ENCODE data around the gene USF2.
"Not testable (repeated sequence)": the region's sequence is repeated elsewhere in the genome, so short reads cannot be mapped to it uniquely, and the experiment has no call there.

USF2 gene

GRCh38 chr19:35268536-35269437 is at the start of gene USF2:
Gene USF2, plus strand, starts transcription at chr19:35268962. Its CDS starts 140 bp downstream, at chr19:35269102.
- Histone ChIP-seq H3K4me3 (ENCODE audit: low read depth, low read length) (peak within 1 kb of the TSS; percentile 69), H3K27ac (peak within 1 kb of the TSS; percentile 96), H3K27me3 (ENCODE audit: insufficient read depth, low read depth, severe bottlenecking) (no peaks in the 10 kb centered on the region), H3K36me3 (peaks cover 74% of the 10 kb centered on the region), H3K9me3 (ENCODE audit: severe bottlenecking) (no peaks in the 10 kb centered on the region)
- no peak for TF ChIP-seq CTCF (IDR thresholded peaks at IDR 0.05; ENCODE audit: low read depth, low read length)
- peak; percentile 76 for DNase-seq

DNA sequence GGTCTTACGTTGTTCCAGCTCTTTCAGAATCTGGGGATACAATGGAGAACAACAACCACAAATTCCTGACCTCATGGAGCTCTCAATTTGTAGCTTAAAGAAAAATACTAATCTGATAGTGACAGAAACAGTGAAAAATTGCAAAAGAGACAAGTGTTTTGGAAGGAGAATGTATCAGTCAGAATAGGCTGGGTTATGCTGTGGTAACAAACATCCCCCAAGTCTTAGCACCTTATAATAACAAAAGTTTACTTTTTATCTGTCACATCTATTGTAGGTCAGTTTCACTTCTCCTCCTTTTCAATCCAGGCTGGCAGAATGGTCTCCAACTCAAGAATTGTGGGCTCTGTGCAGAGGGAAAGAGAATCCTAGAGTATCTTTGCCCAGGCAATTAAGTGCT is 49.8 kb upstream of the USF2 start:
- no peak for DNase-seq
- Histone ChIP-seq H3K27ac (no peak overlapping the region), H3K27me3 (ENCODE audit: insufficient read depth, low read depth, severe bottlenecking) (no peaks in the 10 kb centered on the region), H3K9me3 (ENCODE audit: severe bottlenecking) (peaks cover 14% of the 10 kb centered on the region), H3K4me3 (ENCODE audit: low read depth, low read length) (no peak overlapping the region), H3K36me3 (no peaks in the 10 kb centered on the region)
- no peak for TF ChIP-seq CTCF (IDR thresholded peaks at IDR 0.05; ENCODE audit: low read depth, low read length)

GRCh38 chr19:35220315-35220921 is 48.3 kb upstream of the USF2 start:
- Histone ChIP-seq H3K36me3 (no peaks in the 10 kb centered on the region), H3K27ac (no peak overlapping the region), H3K27me3 (ENCODE audit: insufficient read depth, low read depth, severe bottlenecking) (no peaks in the 10 kb centered on the region), H3K9me3 (ENCODE audit: severe bottlenecking) (peaks cover 14% of the 10 kb centered on the region), H3K4me3 (ENCODE audit: low read depth, low read length) (no peak overlapping the region)
- DNase-seq: no peak
- no peak for TF ChIP-seq CTCF (IDR thresholded peaks at IDR 0.05; ENCODE audit: low read depth, low read length)

DNA sequence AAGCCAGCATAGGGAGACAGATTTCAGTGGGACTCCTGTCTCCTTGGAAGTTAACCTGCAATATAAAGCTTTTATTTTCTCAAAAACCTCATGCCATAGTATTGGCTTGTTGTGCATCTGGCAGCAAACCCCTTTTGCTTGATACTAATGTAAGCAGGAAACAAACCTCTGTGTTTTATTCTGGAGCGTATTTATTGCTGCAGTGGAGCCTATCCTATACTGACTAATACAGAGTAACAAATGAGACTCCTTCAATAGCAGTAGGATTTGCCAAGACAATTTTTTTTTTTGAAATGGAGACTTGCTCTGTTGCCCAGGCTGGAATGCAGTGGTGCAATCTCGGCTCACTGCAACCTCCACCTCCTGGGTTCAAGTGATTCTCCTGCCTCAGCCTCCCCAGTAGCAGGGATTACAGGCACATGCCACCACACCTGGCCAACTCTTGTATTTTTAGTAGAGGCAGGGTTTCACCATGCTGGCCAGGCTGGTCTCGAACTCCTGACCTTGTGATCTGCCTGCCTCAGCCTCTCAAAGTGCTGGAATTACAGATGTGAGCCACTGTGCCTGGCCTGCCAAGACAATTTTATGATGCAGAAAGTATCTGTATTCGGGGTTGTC is 47.7 kb upstream of the USF2 start:
- peaks cover 14% of the 10 kb centered on the region for H3K9me3 ChIP-seq (ENCODE audit: severe bottlenecking)
- H3K4me3 ChIP-seq (ENCODE audit: low read depth, low read length); DNase-seq; H3K27me3 ChIP-seq (ENCODE audit: insufficient read depth, low read depth, severe bottlenecking); H3K27ac ChIP-seq; H3K36me3 ChIP-seq: not testable (repeated sequence)

GRCh38 chr19:35222373-35223015 is 46.3 kb upstream of the USF2 start:
- no peaks in the 10 kb centered on the region for H3K27me3 ChIP-seq (ENCODE audit: insufficient read depth, low read depth, severe bottlenecking)
- TF ChIP-seq CTCF (IDR thresholded peaks at IDR 0.05; ENCODE audit: low read depth, low read length): no peak
- H3K4me3 ChIP-seq (ENCODE audit: low read depth, low read length): no peak overlapping the region
- H3K27ac ChIP-seq: no peak overlapping the region
- H3K36me3 ChIP-seq: no peaks in the 10 kb centered on the region
- no peak for DNase-seq
- H3K9me3 ChIP-seq (ENCODE audit: severe bottlenecking): peaks cover 14% of the 10 kb centered on the region
